T-helper 17 cell (primary cell): ENCODE data around the gene SERPINB12. TPM values are rescaled to one million over a fixed set of nuclear protein-coding genes. Genes with fewer than 3 reads are reported as not detected.

Source experiments
- ATAC-seq: fragments of 150-1000 bp; cut with Tn5 transposase; 2 replicates; pipeline ENCODE4 v1.10.0; 2021; ENCODE audit warnings: mild to moderate bottlenecking, moderate library complexity
- DNase-seq, 3 donors: peaks; one replicate each; pipeline versions ENCODE4 v3.0.0 to v3.0.0-alpha.2; 2020 to 2021
- H3K9me3 ChIP-seq: one replicate; pipeline ENCODE4 v1.7.0; 2013; ENCODE audit warnings: low read length, mild to moderate bottlenecking; ENCODE audit not compliant: control insufficient read depth, poor library complexity, severe bottlenecking
- H3K27ac Mint-ChIP-seq: one replicate; pipeline ENCODE4 v1.8.0; 2022; ENCODE audit warnings: mild to moderate bottlenecking, moderate library complexity, mixed read lengths
- H3K27me3 Mint-ChIP-seq: one replicate; pipeline ENCODE4 v1.8.0; 2022; ENCODE audit warnings: mixed read lengths
- H3K36me3 Mint-ChIP-seq: one replicate; pipeline ENCODE4 v1.8.0; 2022; ENCODE audit warnings: low read depth, mixed read lengths
- H3K4me1 Mint-ChIP-seq: one replicate; pipeline ENCODE4 v1.8.0; 2022; ENCODE audit warnings: mild to moderate bottlenecking, mixed read lengths
- H3K4me3 Mint-ChIP-seq: one replicate; pipeline ENCODE4 v1.8.0; 2022; ENCODE audit warnings: mild to moderate bottlenecking, moderate library complexity, mixed read lengths
- total RNA-seq, 4 donors: library from RNA in 2 of 4; stranded (reverse) in 2 of 4; gene quantifications; one replicate each; pipeline ENCODE4 v1.2.3 and lab custom pipeline; 2022 to 2026

Gene SERPINB12
- total RNA-seq (not detected), total RNA-seq (lab: John Stamatoyannopoulos, UW) (0 reads per million in 2 donors)

- no peaks in the 10 kb centered on the region for H3K9me3 ChIP-seq
- ATAC-seq (no peak), DNase-seq (no peak)
- H3K4me3 Mint-ChIP-seq, result no peak within 1 kb of the TSS
- H3K27me3 Mint-ChIP-seq, result peaks cover 42% of the 10 kb centered on the region
- no peaks in the 10 kb centered on the region for H3K36me3 Mint-ChIP-seq
- H3K27ac Mint-ChIP-seq, result no peak within 1 kb of the TSS
- no peaks in the 10 kb centered on the region for H3K4me1 Mint-ChIP-seq
Observed at GRCh38 chr18:63542069-63542468, at the start of gene SERPINB12. Gene SERPINB12, plus strand, starts transcription at chr18:63542369. Its CDS starts 13,791 bp downstream, at chr18:63556160.

- DNase-seq (no peak), ATAC-seq (no peak)
- Mint-ChIP-seq H3K4me1 (no peaks in the 10 kb centered on the region), H3K36me3 (no peaks in the 10 kb centered on the region), H3K27me3 (peaks cover 7% of the 10 kb centered on the region), H3K27ac (no peak overlapping the region), H3K4me3 (no peak overlapping the region)
- H3K9me3 ChIP-seq, result no peaks in the 10 kb centered on the region
Observed at GRCh38 chr18:63492851-63493250, 49.3 kb upstream of the SERPINB12 start.

- H3K27me3 Mint-ChIP-seq, result peaks cover 7% of the 10 kb centered on the region
Observed at GRCh38 chr18:63495675-63496074, 46.5 kb upstream of the SERPINB12 start.

DNA sequence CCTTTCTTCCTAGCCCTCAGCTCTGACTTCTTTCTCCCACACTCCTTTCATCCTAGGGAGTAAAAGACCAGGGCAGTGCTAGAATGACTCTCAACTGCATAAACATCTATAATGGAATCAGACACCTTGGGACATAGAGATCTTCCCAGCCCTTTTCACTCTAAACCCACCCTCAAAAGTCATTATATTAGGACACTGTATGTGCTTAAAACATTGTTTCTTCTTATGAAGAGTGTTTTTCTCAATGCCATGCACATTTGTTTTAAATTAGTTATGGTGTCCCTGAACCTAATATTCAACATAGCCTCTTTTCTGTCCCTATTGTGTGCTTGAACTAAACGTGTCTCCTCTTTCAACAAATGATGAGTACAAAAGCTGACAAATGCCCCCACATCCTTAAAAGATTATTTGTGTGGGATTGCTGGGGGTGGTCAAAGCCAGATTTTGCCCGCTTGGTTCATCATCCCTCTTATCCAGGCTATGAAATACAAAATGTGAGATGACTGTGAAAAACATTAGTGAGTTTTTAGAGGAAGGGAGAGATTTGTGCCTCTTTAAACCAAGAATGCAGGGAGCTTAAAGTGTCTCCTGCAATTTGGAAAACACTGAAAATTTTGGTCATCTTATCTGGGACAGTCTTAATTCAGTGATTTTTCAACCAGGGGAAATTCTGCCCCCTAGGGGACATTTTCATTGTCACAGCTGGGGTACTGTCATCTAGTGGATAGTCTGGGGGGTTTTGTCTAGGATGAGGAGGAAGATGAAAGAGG is 36.4 kb upstream of the SERPINB12 start:
- DNase-seq (no peak), ATAC-seq (no peak)
- Mint-ChIP-seq H3K27me3 (peaks cover 56% of the 10 kb centered on the region), H3K27ac (no peak overlapping the region), H3K36me3 (peaks cover 2% of the 10 kb centered on the region), H3K4me3 (no peak overlapping the region), H3K4me1 (peaks cover 4% of the 10 kb centered on the region)
- H3K9me3 ChIP-seq, result no peaks in the 10 kb centered on the region

More at GRCh38 chr18:63495675-63496074, 46.5 kb upstream of the SERPINB12 start:
- H3K9me3 ChIP-seq, result no peaks in the 10 kb centered on the region
- no peak for DNase-seq
- ATAC-seq, result no peak
- no peak overlapping the region for H3K27ac Mint-ChIP-seq
- no peak overlapping the region for H3K4me3 Mint-ChIP-seq
- H3K36me3 Mint-ChIP-seq, result no peaks in the 10 kb centered on the region
- no peaks in the 10 kb centered on the region for H3K4me1 Mint-ChIP-seq

DNA sequence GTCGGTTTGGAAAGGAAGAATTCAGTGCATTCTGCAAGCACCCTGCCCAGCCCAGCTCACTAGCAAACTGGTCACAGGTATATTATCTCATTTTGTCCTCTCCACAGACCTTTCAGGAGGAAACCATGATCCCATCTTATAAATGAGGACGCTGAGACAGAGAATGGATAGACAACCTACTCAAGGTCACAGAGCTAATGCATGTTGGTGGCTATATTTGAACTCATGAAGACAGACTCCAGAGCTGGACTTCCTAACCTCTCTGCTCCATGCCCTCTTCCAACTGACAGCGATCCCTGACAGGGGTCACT is 35.9 kb upstream of the SERPINB12 start:
- ATAC-seq, result no peak
- DNase-seq, result no peak
- peaks cover 62% of the 10 kb centered on the region for H3K27me3 Mint-ChIP-seq
- peaks cover 4% of the 10 kb centered on the region for H3K4me1 Mint-ChIP-seq
- no peak overlapping the region for H3K27ac Mint-ChIP-seq
- no peaks in the 10 kb centered on the region for H3K9me3 ChIP-seq
- H3K4me3 Mint-ChIP-seq, result no peak overlapping the region
- H3K36me3 Mint-ChIP-seq, result peaks cover 2% of the 10 kb centered on the region

- H3K27ac Mint-ChIP-seq, result no peak overlapping the region
- DNase-seq (no peak), ATAC-seq (no peak)
- H3K9me3 ChIP-seq, result no peaks in the 10 kb centered on the region
- H3K27me3 Mint-ChIP-seq, result peaks cover 84% of the 10 kb centered on the region
- peaks cover 4% of the 10 kb centered on the region for H3K4me1 Mint-ChIP-seq
- H3K4me3 Mint-ChIP-seq, result no peak overlapping the region
- H3K36me3 Mint-ChIP-seq, result peaks cover 2% of the 10 kb centered on the region
Observed at GRCh38 chr18:63508596-63508995, 33.6 kb upstream of the SERPINB12 start.

- Mint-ChIP-seq H3K4me1 (peaks cover 4% of the 10 kb centered on the region), H3K36me3 (no peaks in the 10 kb centered on the region), H3K27ac (no peak overlapping the region), H3K27me3 (peaks cover 71% of the 10 kb centered on the region), H3K4me3 (no peak overlapping the region)
- H3K9me3 ChIP-seq, result no peaks in the 10 kb centered on the region
- ATAC-seq, result no peak
- no peak for DNase-seq
Observed at GRCh38 chr18:63511285-63511684, 30.9 kb upstream of the SERPINB12 start.

DNA sequence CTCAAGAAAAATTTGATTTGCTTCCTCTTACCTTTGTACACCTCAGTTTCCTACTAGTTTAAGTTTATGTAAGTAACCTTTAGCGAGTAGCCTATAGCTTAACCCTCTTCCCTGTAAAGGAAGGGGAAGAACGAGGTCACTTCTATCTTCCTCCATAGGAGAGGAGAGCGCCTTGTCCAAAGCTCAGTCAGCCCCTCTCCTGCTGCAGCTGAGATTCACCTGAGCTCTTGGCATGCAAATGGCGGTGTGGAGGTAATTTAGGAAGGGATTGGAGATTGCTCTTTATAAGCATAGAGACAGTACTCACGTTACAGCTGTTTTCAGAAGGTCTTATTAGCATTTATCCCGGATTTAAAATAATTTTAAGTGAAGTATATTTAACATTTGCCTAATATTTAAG is 27.8 kb upstream of the SERPINB12 start:
- ATAC-seq, result no peak
- Mint-ChIP-seq H3K4me1 (peaks cover 6% of the 10 kb centered on the region), H3K36me3 (peaks cover 2% of the 10 kb centered on the region), H3K27me3 (peaks cover 60% of the 10 kb centered on the region), H3K27ac (no peak overlapping the region), H3K4me3 (no peak overlapping the region)
- no peak for DNase-seq
- H3K9me3 ChIP-seq, result no peaks in the 10 kb centered on the region

DNA sequence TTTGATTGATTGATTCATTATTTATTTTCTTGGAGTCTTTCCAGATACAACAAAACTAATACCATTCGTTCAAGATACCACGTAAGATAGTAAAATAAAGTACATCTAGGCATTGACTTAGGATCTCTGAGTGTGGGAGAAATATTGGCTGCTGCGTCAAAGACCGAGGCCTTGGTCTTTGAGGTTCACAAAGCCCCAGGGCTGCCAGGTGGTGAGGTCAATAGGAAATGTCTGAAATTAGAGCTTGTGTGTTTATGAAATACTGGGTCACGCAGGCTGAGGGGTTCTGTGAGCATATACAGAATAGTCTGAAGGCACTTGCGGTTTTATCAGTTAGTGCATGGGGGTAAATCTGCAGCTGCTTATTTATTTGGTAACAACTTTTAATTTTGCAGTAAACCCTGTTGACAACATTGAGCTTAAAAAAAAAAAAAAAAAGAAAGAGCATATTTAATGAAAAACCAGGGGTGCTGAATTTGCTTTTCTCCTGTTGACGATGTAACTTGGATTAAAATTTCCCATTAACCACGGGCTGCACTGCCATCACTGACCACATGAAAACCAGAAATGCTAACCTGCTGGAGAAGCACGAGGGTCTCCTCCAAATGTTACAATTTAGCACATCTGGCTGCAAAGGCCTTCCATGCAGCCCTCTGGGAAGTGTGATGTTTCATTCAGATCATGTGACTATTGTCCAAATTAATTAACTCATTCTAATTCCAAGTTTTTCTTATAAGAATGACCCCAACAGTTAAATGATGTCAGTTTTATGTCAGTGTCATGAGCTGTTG is 27.1 kb upstream of the SERPINB12 start:
- Mint-ChIP-seq H3K4me1 (peaks cover 6% of the 10 kb centered on the region), H3K27me3 (peaks cover 65% of the 10 kb centered on the region), H3K36me3 (peaks cover 2% of the 10 kb centered on the region), H3K4me3 (no peak overlapping the region), H3K27ac (no peak overlapping the region)
- no peaks in the 10 kb centered on the region for H3K9me3 ChIP-seq
- DNase-seq, result no peak
- no peak for ATAC-seq

GRCh38 chr18:63515801-63516200 is 26.4 kb upstream of the SERPINB12 start:
- Mint-ChIP-seq H3K36me3 (peaks cover 2% of the 10 kb centered on the region), H3K27me3 (peaks cover 65% of the 10 kb centered on the region), H3K4me1 (peaks cover 6% of the 10 kb centered on the region), H3K4me3 (no peak overlapping the region), H3K27ac (no peak overlapping the region)
- no peak for DNase-seq
- ATAC-seq, result no peak
- H3K9me3 ChIP-seq, result no peaks in the 10 kb centered on the region

DNA sequence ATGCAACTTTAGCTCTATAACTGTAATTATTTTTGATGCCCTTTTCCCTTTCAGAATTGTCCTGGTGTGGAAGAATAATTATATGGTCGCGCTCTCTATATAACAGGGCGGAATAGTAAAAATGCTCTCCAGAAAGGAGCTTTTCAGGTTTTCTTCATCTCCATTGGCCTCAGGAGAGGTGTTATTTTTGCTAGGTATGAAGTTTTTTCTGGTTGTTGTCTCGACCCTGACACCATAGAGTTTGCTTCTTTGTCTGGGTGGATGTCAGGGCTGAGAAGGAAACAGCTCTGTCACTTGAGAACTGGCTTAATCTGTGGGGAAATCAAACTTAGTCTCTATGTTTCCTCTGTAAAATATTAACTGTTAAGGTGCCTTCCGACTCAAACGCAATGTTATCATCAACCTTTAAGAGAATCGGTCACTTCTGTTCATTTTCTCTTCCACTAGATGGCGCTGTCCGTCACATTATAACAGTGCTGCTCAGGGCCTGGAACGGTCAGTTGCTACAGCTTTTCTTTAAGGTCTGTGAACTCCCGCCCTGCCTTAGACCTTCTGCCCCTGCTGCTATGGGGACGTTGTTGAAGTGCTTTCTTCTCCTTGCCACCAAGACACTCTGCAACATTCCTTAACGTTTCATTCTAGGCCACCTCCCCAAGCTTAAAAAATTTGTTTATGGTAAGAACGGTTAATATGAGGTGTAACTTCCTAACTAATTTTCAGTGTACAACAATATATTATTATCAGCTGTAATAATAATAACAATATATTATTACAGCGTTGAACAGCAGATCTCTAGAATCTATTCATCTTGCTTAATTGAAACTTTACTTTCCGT is 23.8 kb upstream of the SERPINB12 start:
- ATAC-seq, result peak; percentile 69
- H3K4me3 Mint-ChIP-seq, result peak overlapping the region; percentile 63
- no peaks in the 10 kb centered on the region for H3K9me3 ChIP-seq
- H3K27ac Mint-ChIP-seq, result no peak overlapping the region
- peaks cover 62% of the 10 kb centered on the region for H3K27me3 Mint-ChIP-seq
- DNase-seq, result peak in 1 of 3 donors; percentile 28
- H3K36me3 Mint-ChIP-seq, result peaks cover 4% of the 10 kb centered on the region
- H3K4me1 Mint-ChIP-seq, result peaks cover 6% of the 10 kb centered on the region

GRCh38 chr18:63520053-63520685 is 22.0 kb upstream of the SERPINB12 start:
- no peak for ATAC-seq
- peaks cover 59% of the 10 kb centered on the region for H3K27me3 Mint-ChIP-seq
- H3K9me3 ChIP-seq, result no peaks in the 10 kb centered on the region
- no peak overlapping the region for H3K27ac Mint-ChIP-seq
- no peak for DNase-seq
- peaks cover 5% of the 10 kb centered on the region for H3K36me3 Mint-ChIP-seq
- no peak overlapping the region for H3K4me3 Mint-ChIP-seq
- peaks cover 6% of the 10 kb centered on the region for H3K4me1 Mint-ChIP-seq

GRCh38 chr18:63523660-63524059 is 18.5 kb upstream of the SERPINB12 start:
- peaks cover 55% of the 10 kb centered on the region for H3K27me3 Mint-ChIP-seq
- H3K36me3 Mint-ChIP-seq, result peaks cover 3% of the 10 kb centered on the region
- no peak for ATAC-seq
- no peaks in the 10 kb centered on the region for H3K9me3 ChIP-seq
- no peak overlapping the region for H3K27ac Mint-ChIP-seq
- H3K4me3 Mint-ChIP-seq, result no peak overlapping the region
- H3K4me1 Mint-ChIP-seq, result peaks cover under 1% of the 10 kb centered on the region
- DNase-seq, result no peak
